CD4-positive, alpha-beta T cell treated with Interleukin-17A for 1 hour (primary cell): ENCODE results near the gene MXRA8.

Experiments
- DNase-seq: peaks from one replicate; pipeline ENCODE4 v3.0.0-alpha.2; 2020

MXRA8 gene

GRCh38 chr1:1333551-1334241 is 24.7 kb downstream of the MXRA8 start:
- DNase-seq: no peak

- no peak for DNase-seq
Observed at GRCh38 chr1:1332774-1333480, 25.4 kb downstream of the MXRA8 start.

GRCh38 chr1:1332031-1332755 is 26.2 kb downstream of the MXRA8 start:
- DNase-seq: no peak

- DNase-seq: no peak
Observed at GRCh38 chr1:1331068-1331965, 27.0 kb downstream of the MXRA8 start, which contains the start of gene TAS1R3. Gene TAS1R3 (plus strand): TSS chr1:1331280. CDS start chr1:1331346, 66 bp downstream.

GRCh38 chr1:1330366-1331067 is 27.8 kb downstream of the MXRA8 start:
- no peak for DNase-seq

- no peak for DNase-seq
Observed at GRCh38 chr1:1329304-1330210, 28.8 kb downstream of the MXRA8 start.

GRCh38 chr1:1328254-1328653 is 30.1 kb downstream of the MXRA8 start:
- DNase-seq: no peak

- DNase-seq: no peak
Observed at GRCh38 chr1:1327291-1327690, 31.1 kb downstream of the MXRA8 start.

GRCh38 chr1:1326075-1326605 is 32.2 kb downstream of the MXRA8 start:
- no peak for DNase-seq

GRCh38 chr1:1325288-1326074 is 32.9 kb downstream of the MXRA8 start:
- DNase-seq: no peak

- DNase-seq: peak; percentile 95
Observed at GRCh38 chr1:1324524-1325287, 33.6 kb downstream of the MXRA8 start, which contains the start of the genes CPTP and INTS11. Gene CPTP (plus strand): TSS chr1:1324802. CDS start chr1:1326911, 2,109 bp downstream. Gene INTS11 (minus strand): TSS chr1:1324660. CDS start chr1:1324608, 52 bp downstream.

GRCh38 chr1:1324084-1324523 is 34.3 kb downstream of the MXRA8 start:
- no peak for DNase-seq

GRCh38 chr1:1322952-1323351 is 35.4 kb downstream of the MXRA8 start:
- DNase-seq: no peak

- DNase-seq: no peak
Observed at GRCh38 chr1:1322418-1322817, 35.9 kb downstream of the MXRA8 start.

GRCh38 chr1:1321477-1321876 is 36.9 kb downstream of the MXRA8 start:
- no peak for DNase-seq

GRCh38 chr1:1320666-1321448 is 37.5 kb downstream of the MXRA8 start:
- no peak for DNase-seq

GRCh38 chr1:1319646-1319941 is 38.8 kb downstream of the MXRA8 start:
- no peak for DNase-seq
